GM23248 (cell line): ENCODE data around the gene MMP12. TPM values are rescaled to one million over a fixed set of nuclear protein-coding genes. Genes with fewer than 3 reads are reported as not detected.
A peak's percentile ranks its signal among the peaks of the same experiment; 100 is the strongest.

Experiments used
- DNase-seq: peaks from one replicate; pipeline ENCODE4 v3.0.0-alpha.2; 2015
- H2AFZ ChIP-seq: fragments of 200-600 bp; sonication (generic); 2 replicates; pipeline ENCODE4 v1.6.1; 2016; ENCODE audit warnings: antibody characterized with exemption
- H3F3A ChIP-seq: fragments of 200-600 bp; sonication (generic); 2 replicates; pipeline ENCODE4 v1.6.1; 2016; ENCODE audit warnings: mild to moderate bottlenecking, antibody characterized with exemption, mixed run types; ENCODE audit not compliant: insufficient read depth
- H3K27ac ChIP-seq: fragments of 200-600 bp; sonication (generic); 2 replicates; pipeline ENCODE4 v1.5.1; 2016; ENCODE audit warnings: mild to moderate bottlenecking
- H3K27me3 ChIP-seq: fragments of 200-600 bp; sonication (generic); replicated peaks from 2 replicates; pipeline ENCODE4 v1.6.1; 2016; ENCODE audit warnings: mild to moderate bottlenecking; ENCODE audit not compliant: insufficient read depth
- H3K36me3 ChIP-seq: fragments of 200-600 bp; sonication (generic); 2 replicates; pipeline ENCODE4 v1.6.1; 2016; ENCODE audit warnings: low read depth, mild to moderate bottlenecking
- H3K4me1 ChIP-seq: fragments of 200-600 bp; sonication (generic); 2 replicates; pipeline ENCODE4 v1.6.1; 2016; ENCODE audit warnings: mild to moderate bottlenecking; ENCODE audit not compliant: insufficient read depth
- H3K4me2 ChIP-seq: fragments of 200-600 bp; sonication (generic); one replicate; pipeline ENCODE4 v1.6.1; 2016; ENCODE audit warnings: mild to moderate bottlenecking; ENCODE audit not compliant: unreplicated experiment
- H3K4me3 ChIP-seq: fragments of 200-600 bp; sonication (generic); 2 replicates; pipeline ENCODE4 v1.5.1; 2016; ENCODE audit warnings: mild to moderate bottlenecking
- H3K79me2 ChIP-seq: fragments of 200-600 bp; sonication (generic); 2 replicates; pipeline ENCODE4 v1.6.1; 2016; ENCODE audit warnings: mild to moderate bottlenecking; ENCODE audit not compliant: insufficient read depth
- H3K9ac ChIP-seq: fragments of 200-600 bp; sonication (generic); 2 replicates; pipeline ENCODE4 v1.6.1; 2016; ENCODE audit warnings: mild to moderate bottlenecking
- H3K9me2 ChIP-seq: fragments of 200-600 bp; sonication (generic); 2 replicates; pipeline ENCODE4 v1.6.1; 2016; ENCODE audit warnings: mixed run types, mild to moderate bottlenecking, moderate library complexity; ENCODE audit not compliant: insufficient read depth
- H3K9me3 ChIP-seq: fragments of 200-600 bp; sonication (generic); one replicate; pipeline ENCODE4 v1.6.1; 2017; ENCODE audit warnings: low read depth
- H4K20me1 ChIP-seq: fragments of 200-600 bp; sonication (generic); 2 replicates; pipeline ENCODE4 v1.6.0; 2016; ENCODE audit not compliant: insufficient read depth
- EZH2 ChIP-seq: fragments of 200-600 bp; sonication (generic); IDR thresholded peaks from 2 replicates; pipeline ENCODE4 v1.6.1; 2018; ENCODE audit warnings: antibody characterized with exemption, mild to moderate bottlenecking; ENCODE audit not compliant: insufficient read depth, poor library complexity, severe bottlenecking
- EZH2phosphoT487 ChIP-seq: fragments of 200-600 bp; sonication (generic); IDR thresholded peaks from 2 replicates; pipeline ENCODE4 v1.6.1; 2018; ENCODE audit warnings: antibody characterized with exemption, moderate library complexity, mild to moderate bottlenecking, low read depth; ENCODE audit not compliant: insufficient read depth
- WGBS, 2 experiments: methylation state at CpG; one replicate each; pipeline ENCODE4 v1.1.6; 2015 to 2017; ENCODE audit warnings: low lambda C conversion rate in 2 of 2, low coverage in 1 of 2; ENCODE audit errors: missing lambda C conversion rate in 2 of 2; 5-methylcytosine and 5-hydroxymethylcytosine counted together
- in situ Hi-C: fragments of 300-500 bp; cut with MboI; formaldehyde crosslinking; loops from 2 replicates; pipeline ENCODE4 v1.15.0; 2020
- polyA plus RNA-seq: library from polyadenylated mRNA; unstranded; fragments of >200 nt; fragmentation: Nextera tagmentation; extraction: Ambion mirVana; gene quantifications from 2 replicates; pipeline ENCODE4 v1.2.1, GENCODE V29; 2016
- small RNA-seq: library from RNA; depleted of rRNA; stranded (forward); fragments of <200 nt; gene quantifications from one replicate; pipeline ENCODE3, GENCODE V24; 2014; ENCODE audit warnings: low read depth, low replicate concordance
- total RNA-seq: library from RNA; depleted of rRNA; stranded (reverse); fragments of >200 nt; shearing (Covaris generic); gene quantifications from 2 replicates; pipeline ENCODE4 v1.2.3, GENCODE V29; 2014; rRNA removed

Gene MMP12
- total and polyA plus RNA-seq, 2 experiments from 2014 or later: 0.41 to 0.76 TPM

- peaks cover 9% of the 10 kb centered on the region for H3F3A ChIP-seq
- H3K4me3 ChIP-seq: no peak overlapping the region
- H3K9me2 ChIP-seq: no peaks in the 10 kb centered on the region
- no peak for DNase-seq
- H3K27me3 ChIP-seq: no peaks in the 10 kb centered on the region
- peaks cover 14% of the 10 kb centered on the region for H3K4me1 ChIP-seq
- no peak overlapping the region for H3K9ac ChIP-seq
- H4K20me1 ChIP-seq: no peaks in the 10 kb centered on the region
- TF ChIP-seq EZH2phosphoT487 (no peak), EZH2 (no peak)
- no peaks in the 10 kb centered on the region for H3K9me3 ChIP-seq
- WGBS, 2 experiments: 54 to 59% methylated on average over 6 of the region's 6 CpGs
- no peak overlapping the region for H3K27ac ChIP-seq
- no peaks in the 10 kb centered on the region for H3K36me3 ChIP-seq
- H2AFZ ChIP-seq: no peak overlapping the region
- no peaks in the 10 kb centered on the region for H3K79me2 ChIP-seq
- H3K4me2 ChIP-seq: no peak overlapping the region
- in situ Hi-C loops: loop anchor here (10.0 kb wide), 1 partner anchor 105 kb away; no protein-coding TSS in a partner anchor
These were observed 45.3 kb downstream of the MMP12 start for GRCh38 chr11:102829316-102830000.

- in situ Hi-C loops: loop anchor here (10.0 to 25.0 kb wide), 2 partner anchors 110 to 238 kb away; no protein-coding TSS in a partner anchor
- H3K36me3 ChIP-seq: no peaks in the 10 kb centered on the region
- no peak overlapping the region for H2AFZ ChIP-seq
- TF ChIP-seq EZH2 (no peak), EZH2phosphoT487 (no peak)
- no peaks in the 10 kb centered on the region for H3K9me3 ChIP-seq
- no peaks in the 10 kb centered on the region for H3K9me2 ChIP-seq
- H3K9ac ChIP-seq: no peak overlapping the region
- no peak overlapping the region for H3K4me3 ChIP-seq
- no peak overlapping the region for H3K27ac ChIP-seq
- no peak overlapping the region for H3K4me2 ChIP-seq
- no peaks in the 10 kb centered on the region; the same call in 1 of the 2 replicates for H3K27me3 ChIP-seq
- DNase-seq: peak; percentile 43
- no peaks in the 10 kb centered on the region for H3K4me1 ChIP-seq
- 98 to 100% methylated on average over 1 of the region's 1 CpG for WGBS, 2 experiments
- H4K20me1 ChIP-seq: no peaks in the 10 kb centered on the region
- H3F3A ChIP-seq: no peaks in the 10 kb centered on the region
- H3K79me2 ChIP-seq: no peaks in the 10 kb centered on the region
These were observed 50.2 kb downstream of the MMP12 start for GRCh38 chr11:102824556-102824955.

- no peak overlapping the region for H3K4me2 ChIP-seq
- no peaks in the 10 kb centered on the region for H3K79me2 ChIP-seq
- 56 to 57% methylated on average over 6 of the region's 6 CpGs for WGBS, 2 experiments
- TF ChIP-seq EZH2 (no peak), EZH2phosphoT487 (no peak)
- H3F3A ChIP-seq: no peaks in the 10 kb centered on the region
- H3K9ac ChIP-seq: no peak overlapping the region
- no peaks in the 10 kb centered on the region for H3K36me3 ChIP-seq
- no peaks in the 10 kb centered on the region for H3K9me3 ChIP-seq
- H3K27ac ChIP-seq: no peak overlapping the region
- H3K4me1 ChIP-seq: no peaks in the 10 kb centered on the region
- in situ Hi-C loops: loop anchor here (25.0 kb wide), 1 partner anchor 243 kb away; no protein-coding TSS in a partner anchor
- H3K4me3 ChIP-seq: no peak overlapping the region
- no peaks in the 10 kb centered on the region for H4K20me1 ChIP-seq
- no peaks in the 10 kb centered on the region for H3K9me2 ChIP-seq
- no peak for DNase-seq
- H3K27me3 ChIP-seq: no peaks in the 10 kb centered on the region; the same call in 1 of the 2 replicates
- H2AFZ ChIP-seq: no peak overlapping the region
These were observed 55.3 kb downstream of the MMP12 start for GRCh38 chr11:102819491-102819890.

- Histone ChIP-seq H3K9me3 (no peaks in the 10 kb centered on the region), H3K27me3 (no peaks in the 10 kb centered on the region), H3K9ac (no peak overlapping the region), H3K4me2 (no peak overlapping the region), H3K36me3 (no peaks in the 10 kb centered on the region), H2AFZ (no peak overlapping the region), H3K27ac (no peak overlapping the region), H4K20me1 (no peaks in the 10 kb centered on the region), H3K79me2 (no peaks in the 10 kb centered on the region), H3K4me3 (no peak overlapping the region), H3K9me2 (no peaks in the 10 kb centered on the region), H3F3A (no peaks in the 10 kb centered on the region), H3K4me1 (no peaks in the 10 kb centered on the region)
- no peak for DNase-seq
- in situ Hi-C loops: loop anchor here (25.0 kb wide), 1 partner anchor 249 kb away; no protein-coding TSS in a partner anchor
- no peak for TF ChIP-seq EZH2phosphoT487
- no peak for TF ChIP-seq EZH2
- WGBS, 2 experiments: 100% methylated on average over 1 of the region's 1 CpG
These were observed 61.3 kb downstream of the MMP12 start for GRCh38 chr11:102813484-102813883.

Small RNA genes within 50 kb of the gene (small RNA-seq; reads per million reads assigned to genes)
- gene RNU7-159P: not detected

Other genes with a start within 250 kb of the MMP12 start
- gene MMP20, start 249.7 kb downstream of the MMP12 start, total RNA-seq: not detected in 2 replicates
- not detected in 2 replicates for gene MMP20, start 249.7 kb downstream of the MMP12 start, polyA plus RNA-seq
- gene MMP27, start 169.2 kb downstream of the MMP12 start, total RNA-seq: not detected in 2 replicates
- 0.09 TPM in 1 of 2 replicates, not detected in the other for gene MMP27, start 169.2 kb downstream of the MMP12 start, polyA plus RNA-seq
- not detected in 2 replicates for gene MMP8, start 150.0 kb downstream of the MMP12 start, total RNA-seq
- gene MMP8, start 150.0 kb downstream of the MMP12 start, polyA plus RNA-seq: not detected in 2 replicates
- gene MMP10, start 94.4 kb downstream of the MMP12 start, total RNA-seq: 0.97 and 2.3 TPM in 2 replicates
- gene MMP10, start 94.4 kb downstream of the MMP12 start, polyA plus RNA-seq: 1.0 and 1.1 TPM in 2 replicates
- 53.2 and 68.3 TPM in 2 replicates for gene MMP1, start 76.8 kb downstream of the MMP12 start, total RNA-seq
- 34.5 and 37.9 TPM in 2 replicates for gene MMP1, start 76.8 kb downstream of the MMP12 start, polyA plus RNA-seq
- gene MMP3, start 31.4 kb downstream of the MMP12 start, total RNA-seq: 16.1 and 19.1 TPM in 2 replicates
- 18.8 and 24.4 TPM in 2 replicates for gene MMP3, start 31.4 kb downstream of the MMP12 start, polyA plus RNA-seq
- gene MMP13, start 80.8 kb upstream of the MMP12 start, total RNA-seq: not detected in 2 replicates
- not detected in 2 replicates for gene MMP13, start 80.8 kb upstream of the MMP12 start, polyA plus RNA-seq
- gene DCUN1D5, start 217.2 kb upstream of the MMP12 start, total RNA-seq: 76.0 and 87.6 TPM in 2 replicates
- 73.5 and 80.1 TPM in 2 replicates for gene DCUN1D5, start 217.2 kb upstream of the MMP12 start, polyA plus RNA-seq
- gene DYNC2H1, start 234.4 kb upstream of the MMP12 start, total RNA-seq: 24.7 and 27.0 TPM in 2 replicates
- gene DYNC2H1, start 234.4 kb upstream of the MMP12 start, polyA plus RNA-seq: 7.0 and 9.3 TPM in 2 replicates